Adipose tissue (tissue), 3 donors: Measurements from ENCODE around the gene ADAMTS14. TPM values are rescaled to one million over a fixed set of nuclear protein-coding genes. Genes with fewer than 3 reads are reported as not detected.

ENCODE experiments used
- H3K27ac ChIP-seq: one replicate; pipeline ENCODE4 v1.5.1; 2013; ENCODE audit warnings: low read depth, low read length
- WGBS, 3 donors: extraction: QIAGEN DNeasy Blood & Tissue Kit; methylation state at CpG; one replicate each; pipeline ENCODE4 v1.1.7; 2013; 5-methylcytosine and 5-hydroxymethylcytosine counted together
- polyA plus RNA-seq, 3 donors: library from polyadenylated mRNA; stranded (reverse); fragments of 200-250 nt; gene quantifications; one replicate each; pipeline ENCODE4 v1.2.3, GENCODE V29; 2013
- donor health status: healthy with polysubstance abuse.
- donor health status: Bipolar disorder and iron deficiency.
- donor health status: healthy.

Gene ADAMTS14
- polyA plus RNA-seq, 3 donors = under 0.01 to 0.94 (median 0.07) TPM

GRCh38 chr10:70738761-70739121 is 66.4 kb downstream of the ADAMTS14 start:
- no peak overlapping the region for H3K27ac ChIP-seq
- WGBS, 3 donors = 79 to 82% (median 81%) methylated on average over 12 of the region's 12 CpGs

DNA sequence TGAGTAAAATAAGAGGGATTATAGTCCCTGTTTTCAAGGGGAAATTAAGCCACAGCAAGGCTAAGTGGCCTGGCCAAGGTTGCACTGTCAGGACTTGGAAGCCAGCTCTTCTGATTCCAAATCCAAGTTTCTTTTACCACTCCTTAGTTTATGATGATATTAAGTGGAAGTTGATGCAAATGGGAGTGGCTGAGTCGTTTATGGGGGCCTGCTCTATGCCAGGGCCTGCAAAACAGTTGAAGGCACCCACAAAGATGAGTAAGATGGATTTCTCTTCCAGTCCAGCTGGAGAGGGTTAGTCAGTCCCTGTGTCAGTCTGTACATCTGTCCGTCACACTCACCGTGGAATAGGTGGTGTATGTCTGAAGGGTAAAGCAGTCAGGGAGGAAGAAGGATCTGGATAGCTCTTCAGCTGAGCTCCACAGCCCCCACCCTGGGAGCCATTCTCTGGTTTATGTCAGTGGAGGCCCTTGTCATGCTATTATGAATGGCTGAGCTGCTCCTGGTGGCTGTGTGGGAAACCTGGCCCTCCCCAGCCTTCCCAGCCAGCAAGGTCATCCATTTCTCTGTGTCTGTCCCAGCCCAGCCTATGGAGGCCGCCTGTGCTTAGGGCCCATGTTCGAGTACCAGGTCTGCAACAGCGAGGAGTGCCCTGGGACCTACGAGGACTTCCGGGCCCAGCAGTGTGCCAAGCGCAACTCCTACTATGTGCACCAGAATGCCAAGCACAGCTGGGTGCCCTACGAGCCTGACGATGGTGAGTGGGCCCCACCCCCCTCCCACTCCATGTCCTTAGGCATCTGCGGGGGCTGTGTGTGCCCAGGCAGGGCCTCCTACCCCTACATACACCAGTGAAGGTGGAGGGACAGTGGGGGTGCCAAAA is 68.3 kb downstream of the ADAMTS14 start:
- H3K27ac ChIP-seq = no peak overlapping the region
- WGBS, 3 donors = 81 to 86% (median 83%) methylated on average over 12 of the region's 12 CpGs

DNA sequence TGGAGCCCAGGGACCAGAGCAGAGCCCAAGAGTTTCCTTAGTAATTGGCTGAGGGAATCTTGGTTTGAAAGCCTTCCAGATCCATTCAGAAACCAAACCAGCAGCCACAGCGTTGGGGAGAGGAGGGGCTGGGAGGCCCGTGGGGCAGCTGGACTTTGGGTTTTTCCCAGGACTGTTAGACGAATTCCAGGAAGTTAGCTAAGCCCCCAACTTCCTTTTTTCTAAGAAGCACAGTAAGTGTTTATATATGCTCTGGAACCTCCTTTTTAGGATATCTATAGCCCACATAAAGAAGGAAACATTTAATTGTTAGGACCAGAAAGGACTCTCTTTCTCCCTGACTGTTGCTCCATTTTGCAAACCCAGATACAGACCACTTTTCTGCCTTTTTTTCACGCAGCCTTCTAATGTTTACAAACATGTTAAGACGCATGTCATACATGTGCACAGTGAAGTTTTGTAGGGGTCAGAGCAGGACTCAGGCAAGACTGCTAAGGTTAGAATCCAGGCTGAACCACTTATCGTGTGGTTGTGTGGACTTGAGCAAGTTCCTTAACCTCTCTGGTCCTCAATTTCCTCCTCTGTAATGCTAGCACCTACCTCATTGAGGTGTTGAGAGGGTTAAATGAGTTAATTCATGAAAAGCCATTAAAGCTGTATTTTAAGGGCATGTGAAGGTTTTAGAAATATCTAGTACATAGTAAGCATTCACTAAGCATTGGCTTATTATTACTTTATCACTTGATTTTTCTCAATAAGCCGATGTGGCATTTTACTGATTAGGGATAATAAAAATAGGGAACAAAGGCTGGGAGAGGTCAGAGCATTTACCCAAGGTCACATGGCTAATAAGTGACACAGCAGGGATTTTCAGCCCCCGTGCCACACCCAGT is 70.5 kb downstream of the ADAMTS14 start:
- H3K27ac ChIP-seq = no peak overlapping the region
- 32 to 37% (median 34%) methylated on average over 8 of the region's 8 CpGs for WGBS, 3 donors

DNA sequence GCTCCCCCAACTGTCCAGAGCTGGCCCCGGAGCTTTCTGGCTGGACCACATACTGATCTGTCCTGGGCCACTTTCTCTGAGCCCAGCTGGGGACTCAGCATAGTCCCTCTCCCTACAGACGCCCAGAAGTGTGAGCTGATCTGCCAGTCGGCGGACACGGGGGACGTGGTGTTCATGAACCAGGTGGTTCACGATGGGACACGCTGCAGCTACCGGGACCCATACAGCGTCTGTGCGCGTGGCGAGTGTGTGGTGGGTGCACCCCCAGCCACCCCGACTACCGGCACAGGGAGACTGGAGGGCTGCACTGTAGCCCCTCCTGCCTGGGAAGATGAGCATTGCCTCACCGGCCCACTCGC is 71.1 kb downstream of the ADAMTS14 start:
- 83 to 94% (median 89%) methylated on average over 17 of the region's 17 CpGs for WGBS, 3 donors
- no peak overlapping the region for H3K27ac ChIP-seq

DNA sequence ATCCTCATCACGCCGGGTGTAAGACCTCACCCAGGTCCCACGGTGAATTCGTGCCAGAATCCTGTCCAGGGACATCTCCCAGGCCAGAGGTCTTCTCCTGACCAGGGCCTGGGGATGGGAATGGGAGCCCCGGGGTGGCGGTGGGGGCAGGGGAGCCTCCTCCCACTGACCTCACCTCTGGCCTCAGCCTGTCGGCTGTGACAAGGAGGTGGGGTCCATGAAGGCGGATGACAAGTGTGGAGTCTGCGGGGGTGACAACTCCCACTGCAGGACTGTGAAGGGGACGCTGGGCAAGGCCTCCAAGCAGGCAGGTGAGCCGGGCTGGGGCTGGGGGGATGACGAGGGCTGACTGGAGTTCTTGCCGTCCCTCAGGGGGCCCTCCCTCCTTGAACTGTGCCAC is 71.6 kb downstream of the ADAMTS14 start:
- no peak overlapping the region for H3K27ac ChIP-seq
- WGBS, 3 donors = 83 to 91% (median 89%) methylated on average over 13 of the region's 13 CpGs

DNA sequence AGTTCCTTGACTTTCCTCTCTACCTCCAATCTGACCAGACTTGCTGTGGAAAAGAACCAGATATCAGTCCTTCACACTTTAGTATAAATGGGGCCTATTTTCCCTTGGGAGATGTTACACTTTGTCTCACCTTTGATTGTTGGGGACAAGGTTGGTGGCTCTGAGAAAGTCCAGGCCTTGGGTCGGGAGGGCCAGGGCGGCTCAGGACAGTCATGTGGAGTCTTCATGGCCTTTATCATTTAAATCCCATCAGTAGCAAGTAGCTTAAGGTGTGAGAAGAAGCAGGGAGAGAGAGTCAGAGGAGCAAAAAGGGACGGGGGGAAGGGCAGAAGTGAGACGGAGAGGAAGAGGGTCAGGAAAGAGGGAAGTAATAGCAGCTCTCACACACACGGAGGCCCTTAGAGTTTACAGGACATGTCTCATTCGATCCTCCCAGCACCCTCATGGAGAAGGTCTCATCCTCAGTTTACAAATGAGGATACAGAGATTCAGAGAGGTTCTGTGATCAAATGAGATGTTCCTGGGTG is 72.4 kb downstream of the ADAMTS14 start:
- WGBS, 3 donors = 54 to 71% (median 69%) methylated on average over 6 of the region's 6 CpGs
- no peak overlapping the region for H3K27ac ChIP-seq

GRCh38 chr10:70745555-70745954 is 73.2 kb downstream of the ADAMTS14 start:
- WGBS, 3 donors = 68 to 93% (median 71%) methylated on average over 2 of the region's 2 CpGs
- H3K27ac ChIP-seq = no peak overlapping the region

DNA sequence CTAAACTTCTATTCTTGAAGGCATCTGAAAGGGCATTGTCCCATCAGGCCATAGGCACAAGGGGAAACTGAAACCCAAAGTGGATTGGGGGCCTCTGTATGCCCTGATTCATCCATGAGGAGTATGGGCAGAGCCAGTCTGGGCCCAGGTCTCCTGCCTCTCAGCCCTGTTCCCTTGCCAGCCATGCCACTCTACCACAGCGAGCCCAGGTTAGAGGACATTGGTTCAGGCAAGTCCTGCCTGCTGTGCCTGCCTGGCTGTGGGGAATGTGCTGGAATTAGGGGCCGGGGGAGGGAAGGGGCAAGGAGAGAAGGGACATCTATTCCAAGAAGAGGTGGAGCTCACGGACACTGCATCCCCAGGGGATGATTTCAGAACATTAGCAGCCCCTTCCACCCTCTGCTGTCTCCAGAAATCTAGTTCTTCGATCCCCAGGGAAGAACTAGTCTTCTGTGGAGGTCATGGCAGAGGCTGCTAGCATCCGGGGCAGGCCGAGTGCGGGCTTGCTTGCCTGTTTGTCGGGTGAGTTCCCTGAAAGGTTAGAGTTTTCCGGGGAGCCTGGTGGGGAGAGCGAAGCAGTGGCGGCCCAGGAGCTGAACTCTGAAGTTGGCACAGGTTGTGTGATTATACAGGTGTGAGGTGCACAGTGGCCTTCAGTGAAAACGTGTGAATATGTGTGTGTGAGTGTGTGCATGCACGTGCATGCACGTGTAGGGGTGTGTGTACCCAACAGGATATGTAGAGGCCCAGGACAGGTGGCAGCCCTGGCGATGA is 75.1 kb downstream of the ADAMTS14 start:
- WGBS, 3 donors = 74 to 80% (median 77%) methylated on average over 15 of the region's 15 CpGs
- H3K27ac ChIP-seq = no peak overlapping the region

- whole genome bisulfite sequencing, 3 donors = 81 to 97% (median 95%) methylated on average over 3 of the region's 3 CpGs
- no peak overlapping the region for H3K27ac ChIP-seq
These were observed 76.0 kb downstream of the ADAMTS14 start for GRCh38 chr10:70748305-70748704.

DNA sequence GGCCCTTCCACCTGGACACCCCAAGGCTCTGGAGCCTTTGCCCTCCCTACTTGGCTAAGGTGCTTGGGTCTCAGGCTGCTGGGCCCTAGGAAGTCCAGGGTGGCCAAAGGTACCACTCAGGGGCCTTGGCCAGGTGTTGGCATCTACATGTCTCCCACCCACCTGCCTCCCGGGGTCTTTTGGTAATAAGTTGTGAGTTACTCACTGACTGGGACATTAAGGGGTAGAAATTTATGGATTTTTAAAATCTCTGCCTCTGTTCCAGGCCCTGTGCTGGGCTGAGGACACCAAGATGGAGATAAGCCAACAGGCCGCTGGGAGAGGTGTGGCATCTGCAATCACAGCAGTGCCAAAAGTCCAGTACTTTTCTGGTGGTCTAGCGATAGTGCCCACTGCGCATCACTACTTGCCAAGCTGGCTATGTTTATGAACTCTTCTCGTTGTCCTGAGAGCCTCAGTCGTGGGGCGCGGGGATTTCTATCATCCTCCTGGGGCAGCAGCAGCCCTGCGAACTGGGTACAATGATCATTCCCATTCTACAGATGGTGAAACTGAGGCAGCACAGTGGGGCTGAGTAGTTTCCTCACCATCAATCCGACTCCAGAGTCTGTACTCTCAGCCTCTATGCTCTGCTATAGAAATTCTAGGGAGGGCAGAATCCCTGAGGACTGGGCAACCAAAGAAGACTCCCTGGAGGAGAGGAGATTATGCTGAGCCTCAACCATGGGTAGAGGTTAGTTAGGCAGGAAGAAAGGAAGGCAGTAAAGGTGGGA is 76.7 kb downstream of the ADAMTS14 start:
- WGBS, 3 donors = 93 to 96% (median 95%) methylated on average over 10 of the region's 10 CpGs
- no peak overlapping the region for H3K27ac ChIP-seq

DNA sequence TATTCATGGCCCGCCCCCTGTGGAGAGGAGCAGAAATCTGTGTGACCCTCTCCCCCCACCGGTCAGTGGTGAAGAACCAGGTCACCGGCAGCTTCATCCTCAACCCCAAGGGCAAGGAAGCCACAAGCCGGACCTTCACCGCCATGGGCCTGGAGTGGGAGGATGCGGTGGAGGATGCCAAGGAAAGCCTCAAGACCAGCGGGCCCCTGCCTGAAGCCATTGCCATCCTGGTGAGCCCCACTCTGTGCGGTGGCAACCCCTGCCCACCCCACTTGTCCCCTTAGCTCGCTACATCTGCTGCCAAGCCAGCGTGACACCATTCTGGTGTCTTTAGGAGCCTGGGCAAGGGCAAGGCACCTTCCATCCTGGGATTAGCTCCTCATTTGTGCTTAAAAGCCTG is 77.5 kb downstream of the ADAMTS14 start:
- no peak overlapping the region for H3K27ac ChIP-seq
- WGBS, 3 donors = 96 to 97% (median 96%) methylated on average over 10 of the region's 10 CpGs

- 64 to 84% (median 74%) methylated on average over 3 of the region's 3 CpGs for WGBS, 3 donors
These were observed 77.9 kb downstream of the ADAMTS14 start for GRCh38 chr10:70750156-70750703.

GRCh38 chr10:70751356-70751755 is 79.0 kb downstream of the ADAMTS14 start:
- WGBS, 3 donors = 91 to 96% (median 95%) methylated on average over 9 of the region's 9 CpGs
- H3K27ac ChIP-seq = no peak overlapping the region

More at GRCh38 chr10:70750156-70750703, 77.9 kb downstream of the ADAMTS14 start:
- H3K27ac ChIP-seq = no peak overlapping the region

DNA sequence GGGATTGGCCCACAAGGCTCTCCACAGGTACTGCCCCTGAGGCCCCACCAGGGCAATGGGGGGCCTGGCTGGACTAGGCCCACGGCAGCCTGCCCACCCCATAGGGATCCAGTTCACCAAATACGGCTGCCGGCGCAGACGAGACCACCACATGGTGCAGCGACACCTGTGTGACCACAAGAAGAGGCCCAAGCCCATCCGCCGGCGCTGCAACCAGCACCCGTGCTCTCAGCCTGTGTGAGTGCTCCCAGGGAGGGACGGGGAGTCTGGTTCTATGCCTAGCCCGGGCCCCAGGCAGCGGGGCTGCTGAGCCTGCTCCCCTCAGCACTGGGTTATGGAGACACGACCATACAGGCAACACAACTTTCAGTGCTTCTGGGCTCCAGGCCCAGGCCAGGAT is 79.7 kb downstream of the ADAMTS14 start:
- no peak overlapping the region for H3K27ac ChIP-seq
- 90 to 96% (median 92%) methylated on average over 14 of the region's 14 CpGs for WGBS, 3 donors

DNA sequence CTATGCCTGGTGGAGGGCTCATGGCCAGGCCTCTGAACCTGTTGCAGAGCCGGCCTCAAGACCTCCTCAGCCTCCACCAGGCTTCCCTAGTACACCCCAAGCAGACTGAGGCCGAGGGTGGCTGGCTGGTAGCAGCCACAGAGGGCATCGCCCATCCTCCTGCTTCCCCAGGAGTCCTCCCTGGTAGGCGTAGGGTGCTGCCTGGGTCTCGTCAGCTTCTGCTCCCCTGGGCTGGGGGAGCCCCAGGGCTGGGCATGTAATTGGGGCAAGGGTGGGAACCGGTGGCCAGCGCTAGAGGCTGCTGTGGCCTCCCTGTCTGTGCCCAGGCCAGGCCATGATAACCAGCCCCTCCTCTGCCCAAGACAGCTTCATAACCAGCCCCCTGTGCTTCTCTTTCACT is 80.3 kb downstream of the ADAMTS14 start:
- H3K27ac ChIP-seq = no peak overlapping the region
- WGBS, 3 donors = 89 to 94% (median 89%) methylated on average over 7 of the region's 7 CpGs

GRCh38 chr10:70753026-70753663 is 80.8 kb downstream of the ADAMTS14 start:
- WGBS, 3 donors = 83 to 87% (median 86%) methylated on average over 10 of the region's 10 CpGs
- H3K27ac ChIP-seq = no peak overlapping the region
